H1 (cell line): ENCODE results near the gene ZNF839. TPM values are rescaled to one million over a fixed set of nuclear protein-coding genes. Genes with fewer than 3 reads are reported as not detected.

Source experiments
- CTCF ChIA-PET: fragments of 300-600 bp; sonication (Branson Sonifier 250); formaldehyde crosslinking; loops from one replicate; lab custom pipeline; 2021; ENCODE audit not compliant: partially characterized antibody; lab: Charles Lee
- POLR2A ChIA-PET: fragments of 300-600 bp; sonication (Branson Sonifier 250); formaldehyde crosslinking; loops from one replicate; lab custom pipeline; 2021; ENCODE audit warnings: inconsistent platforms; ENCODE audit not compliant: partially characterized antibody; lab: Charles Lee
- DNase-seq, 2 experiments: peaks; one replicate each; pipeline versions ENCODE4 v3.0.0 to v3.0.0-alpha.2; 2010 to 2022; ENCODE audit warnings: low spot score in 2 of 2, low read depth in 1 of 2, mixed read lengths in 1 of 2
- FAIRE-seq: peaks from 2 replicates; lab custom pipeline; 2011; peaks lifted over from hg19 to GRCh38; lab: Jason Lieb, UNC
- H2AFZ ChIP-seq: 2 replicates; pipeline ENCODE4 v1.8.1; 2012; ENCODE audit warnings: low read length, inconsistent platforms
- H2AK5ac ChIP-seq: 2 replicates; pipeline ENCODE4 v1.6.1; 2013; ENCODE audit warnings: low read depth, low read length
- H2BK120ac ChIP-seq: replicated peaks from 2 replicates; pipeline ENCODE3; 2013; ENCODE audit warnings: low read depth, low read length, inconsistent platforms
- H2BK12ac ChIP-seq: 2 replicates; pipeline ENCODE4 v1.6.1; 2013; ENCODE audit warnings: low read depth, low read length
- H2BK15ac ChIP-seq: 2 replicates; pipeline ENCODE4 v1.6.1; 2013; ENCODE audit warnings: low read length
- H2BK20ac ChIP-seq: 2 replicates; pipeline ENCODE4 v1.6.1; 2013; ENCODE audit warnings: low read length
- H2BK5ac ChIP-seq: 2 replicates; pipeline ENCODE4 v1.6.1; 2013; ENCODE audit warnings: low read depth, low read length
- H3K14ac ChIP-seq: 2 replicates; pipeline ENCODE4 v1.6.1; 2013; ENCODE audit warnings: inconsistent platforms; ENCODE audit not compliant: insufficient read length
- H3K18ac ChIP-seq: 2 replicates; pipeline ENCODE4 v1.6.1; 2013; ENCODE audit warnings: low read length; ENCODE audit errors: extremely low read depth
- H3K23ac ChIP-seq: 2 replicates; pipeline ENCODE4 v1.6.1; 2013; ENCODE audit warnings: inconsistent platforms; ENCODE audit not compliant: insufficient read length
- H3K23me2 ChIP-seq: 2 replicates; pipeline ENCODE4 v1.6.1; 2013; ENCODE audit warnings: low read depth, low read length
- H3K27ac ChIP-seq: 2 replicates; pipeline ENCODE4 v1.6.1; 2011; ENCODE audit warnings: low read depth, low read length, inconsistent platforms
- H3K27me3 ChIP-seq, 4 experiments: replicated peaks in 1 of 4; 1 replicate in 1 of 4; 2 replicates in 3 of 4; pipeline versions ENCODE4 v1.6.1 to v1.8.1; 2011 to 2013; ENCODE audit warnings: low read length in 3 of 4, mild to moderate bottlenecking in 3 of 4, inconsistent platforms in 2 of 4, mixed read lengths in 2 of 4, moderate library complexity in 1 of 4; ENCODE audit not compliant: control insufficient read depth in 3 of 4, insufficient read depth in 3 of 4; ENCODE audit errors: extremely low read depth in 1 of 4
- H3K36me3 ChIP-seq, 4 experiments: 2 replicates each; pipeline versions ENCODE4 v1.6.1 to v1.8.1; 2011 to 2013; ENCODE audit warnings: mild to moderate bottlenecking in 4 of 4, low read length in 3 of 4, moderate library complexity in 2 of 4, control low read depth in 1 of 4, inconsistent platforms in 1 of 4; ENCODE audit not compliant: insufficient read depth in 4 of 4, control insufficient read depth in 2 of 4
- H3K4ac ChIP-seq: replicated peaks from 2 replicates; pipeline ENCODE3; 2013; ENCODE audit warnings: low read length, low read depth, mixed read lengths, inconsistent platforms; ENCODE audit not compliant: insufficient read length
- H3K4me1 ChIP-seq, 4 experiments: replicated peaks in 1 of 4; 1 replicate in 1 of 4; 2 replicates in 3 of 4; pipeline versions ENCODE4 v1.6.1 to v1.8.1; 2011 to 2013; ENCODE audit warnings: low read length in 3 of 4, inconsistent platforms in 2 of 4, mixed read lengths in 1 of 4; ENCODE audit not compliant: insufficient read depth in 4 of 4, control insufficient read depth in 3 of 4
- H3K4me2 ChIP-seq, 2 experiments: 2 replicates each; pipeline versions ENCODE4 v1.6.1 to v1.8.1; 2011 to 2013; ENCODE audit warnings: low read depth in 2 of 2, low read length in 2 of 2, control low read depth in 1 of 2, inconsistent platforms in 1 of 2, mild to moderate bottlenecking in 1 of 2; ENCODE audit not compliant: insufficient read depth in 1 of 2
- H3K4me3 ChIP-seq, 4 experiments: fragments of 200-600, 300-600 bp in 1 of 4; sonication (generic), shearing (Covaris generic), sonication (Bioruptor Twin) in 1 of 4; 2 replicates each; pipeline versions ENCODE4 v1.5.1 to v1.8.1; 2011 to 2016; ENCODE audit warnings: low read length in 4 of 4, low read depth in 3 of 4, control low read depth in 2 of 4, inconsistent platforms in 2 of 4, mild to moderate bottlenecking in 2 of 4, mixed read lengths in 1 of 4, moderate library complexity in 1 of 4; ENCODE audit not compliant: insufficient read depth in 2 of 4; ENCODE audit errors: extremely low read depth in 1 of 4
- H3K56ac ChIP-seq: replicated peaks from 2 replicates; pipeline ENCODE3; 2013; ENCODE audit warnings: low read depth, mild to moderate bottlenecking, mixed read lengths, low read length, inconsistent platforms; ENCODE audit not compliant: insufficient read length
- H3K79me1 ChIP-seq: 2 replicates; pipeline ENCODE4 v1.6.1; 2013; ENCODE audit warnings: low read depth, low read length, control low read depth
- H3K79me2 ChIP-seq, 2 experiments: 2 replicates each; pipeline versions ENCODE4 v1.6.1 to v1.8.1; 2012 to 2013; ENCODE audit warnings: low read length in 2 of 2, mild to moderate bottlenecking in 2 of 2, inconsistent platforms in 1 of 2; ENCODE audit not compliant: insufficient read depth in 2 of 2, control insufficient read depth in 1 of 2
- H3K9ac ChIP-seq, 4 experiments: replicated peaks in 1 of 4; 1 replicate in 1 of 4; 2 replicates in 3 of 4; pipeline versions ENCODE4 v1.6.1 to v1.8.1; 2011 to 2013; ENCODE audit warnings: low read depth in 3 of 4, low read length in 3 of 4, control low read depth in 2 of 4, mild to moderate bottlenecking in 2 of 4, moderate library complexity in 2 of 4, inconsistent platforms in 1 of 4; ENCODE audit errors: extremely low read depth in 1 of 4
- H3K9me3 ChIP-seq, 2 experiments: 2 replicates each; pipeline versions ENCODE4 v1.6.1 to v1.8.1; 2012 to 2013; ENCODE audit warnings: mild to moderate bottlenecking in 2 of 2, moderate library complexity in 2 of 2, control low read depth in 1 of 2, inconsistent platforms in 1 of 2, low read depth in 1 of 2, low read length in 1 of 2, mixed read lengths in 1 of 2; ENCODE audit not compliant: insufficient read depth in 2 of 2
- H4K20me1 ChIP-seq, 2 experiments: replicated peaks in 1 of 2; 2 replicates each; pipeline versions ENCODE3 to v1.8.1; 2011 to 2013; ENCODE audit warnings: inconsistent platforms in 2 of 2, low read length in 2 of 2, mild to moderate bottlenecking in 1 of 2; ENCODE audit not compliant: insufficient read depth in 2 of 2, control insufficient read depth in 1 of 2
- H4K5ac ChIP-seq: 2 replicates; pipeline ENCODE4 v1.6.1; 2013; ENCODE audit warnings: low read length, low read depth, mixed read lengths, inconsistent platforms; ENCODE audit not compliant: insufficient read length
- H4K8ac ChIP-seq: 2 replicates; pipeline ENCODE4 v1.8.0; 2013; ENCODE audit warnings: mild to moderate bottlenecking, moderate library complexity, low read length, inconsistent platforms; ENCODE audit not compliant: insufficient read depth; ENCODE audit errors: extremely low read depth
- H4K91ac ChIP-seq: replicated peaks from 2 replicates; pipeline ENCODE3; 2013; ENCODE audit warnings: low read length, mixed read lengths, inconsistent platforms; ENCODE audit not compliant: insufficient read length
- CHD1 ChIP-seq: IDR thresholded peaks from 2 replicates; pipeline ENCODE4 v1.6.1; 2012; ENCODE audit warnings: low read depth, low read length, improper control_type of control experiment
- CREB1 ChIP-seq: IDR thresholded peaks from 2 replicates; pipeline ENCODE4 v1.6.1; 2012; ENCODE audit warnings: inconsistent platforms
- RXRA ChIP-seq: IDR thresholded peaks from 2 replicates; pipeline ENCODE4 v1.6.1; 2011; ENCODE audit warnings: low read depth, mild to moderate bottlenecking, low read length, moderate library complexity; ENCODE audit not compliant: insufficient read depth
- SP2 ChIP-seq: IDR thresholded peaks from 2 replicates; pipeline ENCODE4 v1.6.1; 2012; ENCODE audit warnings: mild to moderate bottlenecking, low read length, inconsistent platforms
- TBP ChIP-seq: IDR thresholded peaks from 2 replicates; pipeline ENCODE4 v1.6.1; 2011; ENCODE audit warnings: low read depth, low read length, improper control_type of control experiment
- YY1 ChIP-seq: IDR thresholded peaks from 2 replicates; pipeline ENCODE4 v1.6.1; 2011; ENCODE audit warnings: low read depth, mild to moderate bottlenecking, low read length
- ZNF274 ChIP-seq: IDR thresholded peaks from 2 replicates; pipeline ENCODE4 v1.7.0; 2012; ENCODE audit warnings: low read length, borderline replicate concordance; ENCODE audit errors: extremely low read depth
- WGBS, 2 experiments: shearing (Covaris generic) in 1 of 2; methylation state at CpG; one replicate each; pipeline versions ENCODE4 v1.1.6 to v1.1.7; 2013 to 2015; ENCODE audit warnings: low lambda C conversion rate in 2 of 2, mixed read lengths in 2 of 2, inconsistent platforms in 1 of 2, low coverage in 1 of 2, missing lambda C conversion rate in 1 of 2; ENCODE audit not compliant: insufficient replicate concordance in 2 of 2, insufficient coverage in 1 of 2, insufficient read length in 1 of 2; ENCODE audit errors: extremely low coverage in 1 of 2, missing lambda C conversion rate in 1 of 2; 5-methylcytosine and 5-hydroxymethylcytosine counted together
- polyA plus RNA-seq, 7 experiments: library from polyadenylated mRNA; depleted of rRNA in 3 of 7; stranded (reverse) in 5 of 7; unstranded in 2 of 7; fragments of >200 nt in 5 of 7; fragments of 200-250 nt in 2 of 7; gene quantifications; 1 replicate in 5 of 7; 2 replicates in 1 of 7; 4 replicates in 1 of 7; pipeline versions ENCODE4 v1.2.1 to v1.2.3, GENCODE V29; 2011 to 2013; ENCODE audit warnings: missing spikeins in 2 of 7, mixed read lengths in 2 of 7
- total RNA-seq: library from RNA; stranded (reverse); fragmentation: NEBNext Ultra II Directional; extraction: Animal tissue kit (Norgen Biotek cat#: 25700); gene quantifications from 2 replicates; pipeline ENCODE4 v1.2.1, GENCODE V29; 2021
- TF ChIP-seq, protein P1 (sequence below), 3 experiments: IDR thresholded peaks; 1 replicate in 2 of 3; 2 replicates in 1 of 3; pipeline versions ENCODE4 v1.5.1 to v1.6.1; 2011; ENCODE audit warnings: low read length in 3 of 3, mild to moderate bottlenecking in 3 of 3, inconsistent platforms in 2 of 3, low read depth in 1 of 3, moderate library complexity in 1 of 3; ENCODE audit not compliant: insufficient read depth in 1 of 3; ENCODE audit errors: control extremely low read depth in 1 of 3
- TF ChIP-seq, protein P2 (sequence below): IDR thresholded peaks from 2 replicates; pipeline ENCODE4 v1.6.1; 2012; ENCODE audit warnings: inconsistent platforms
- TF ChIP-seq, protein P3 (sequence below): IDR thresholded peaks from 2 replicates; pipeline ENCODE4 v1.6.1; 2011; ENCODE audit warnings: low read depth, mild to moderate bottlenecking, low read length; ENCODE audit not compliant: insufficient read depth

ZNF839 gene
- total and polyA plus RNA-seq, 2 of the 8 experiments (the other 6 are each of a cell fraction or from before 2014, with no cell fraction given), result 8.1 to 9.4 TPM

DNA sequence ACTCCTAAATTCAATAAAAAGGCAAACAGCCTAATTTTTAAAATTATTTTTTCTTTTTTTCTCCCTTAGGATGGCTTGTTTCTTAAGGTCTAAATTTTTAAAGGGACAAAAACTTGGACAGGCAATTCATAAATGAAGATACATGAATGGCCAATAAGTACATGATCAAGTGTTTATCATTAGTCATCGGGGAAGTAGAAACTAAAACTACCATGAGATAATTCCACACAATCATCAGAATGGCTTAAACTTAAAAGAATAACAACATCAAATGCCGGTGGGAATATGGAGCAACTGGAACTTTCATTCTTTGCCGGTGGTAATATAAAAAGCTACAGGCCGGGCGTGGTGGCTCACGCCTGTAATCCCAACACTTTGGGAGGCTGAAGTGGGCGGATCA is 43.7 kb upstream of the ZNF839 start:
- Histone ChIP-seq H4K5ac (no peak overlapping the region), H3K23ac (no peak overlapping the region), H2BK120ac (no peak overlapping the region), H2BK15ac (no peak overlapping the region), H3K27me3 (no peaks in the 10 kb centered on the region), H3K18ac (no peak overlapping the region), H3K4me1 (no peaks in the 10 kb centered on the region), H2AK5ac (no peak overlapping the region), H3K27ac (no peak overlapping the region), H3K79me2 (no peaks in the 10 kb centered on the region), H2AFZ (no peak overlapping the region), H4K8ac (no peak overlapping the region), H2BK5ac (no peak overlapping the region), H3K9ac (no peak overlapping the region), H4K20me1 (no peaks in the 10 kb centered on the region), H3K23me2 (no peaks in the 10 kb centered on the region), H3K9me3 (no peaks in the 10 kb centered on the region; a peak in 1 of 4 replicates), H3K36me3 (no peaks in the 10 kb centered on the region), H3K4me3 (no peak overlapping the region), H3K4me2 (no peak overlapping the region), H3K14ac (no peak overlapping the region), H3K56ac (no peak overlapping the region), H3K79me1 (no peaks in the 10 kb centered on the region; the same call in 1 of the 2 replicates), H3K4ac (no peak overlapping the region), H2BK12ac (no peak overlapping the region), H2BK20ac (no peak overlapping the region), H4K91ac (no peak overlapping the region)
- FAIRE-seq (no peak), DNase-seq (no peak)
- ChIA-PET POLR2A (no interaction called here), CTCF (no interaction called here)
- WGBS, 2 experiments, result 90% methylated on average over 7 of the region's 7 CpGs; no CpG with 5 or more reads in 1 of the 2 experiments
- TF ChIP-seq ZNF274 (no peak), TBP (no peak), CREB1 (no peak), RXRA (no peak), YY1 (no peak), CHD1 (no peak), SP2 (no peak)
- TF ChIP-seq, protein P1, sequence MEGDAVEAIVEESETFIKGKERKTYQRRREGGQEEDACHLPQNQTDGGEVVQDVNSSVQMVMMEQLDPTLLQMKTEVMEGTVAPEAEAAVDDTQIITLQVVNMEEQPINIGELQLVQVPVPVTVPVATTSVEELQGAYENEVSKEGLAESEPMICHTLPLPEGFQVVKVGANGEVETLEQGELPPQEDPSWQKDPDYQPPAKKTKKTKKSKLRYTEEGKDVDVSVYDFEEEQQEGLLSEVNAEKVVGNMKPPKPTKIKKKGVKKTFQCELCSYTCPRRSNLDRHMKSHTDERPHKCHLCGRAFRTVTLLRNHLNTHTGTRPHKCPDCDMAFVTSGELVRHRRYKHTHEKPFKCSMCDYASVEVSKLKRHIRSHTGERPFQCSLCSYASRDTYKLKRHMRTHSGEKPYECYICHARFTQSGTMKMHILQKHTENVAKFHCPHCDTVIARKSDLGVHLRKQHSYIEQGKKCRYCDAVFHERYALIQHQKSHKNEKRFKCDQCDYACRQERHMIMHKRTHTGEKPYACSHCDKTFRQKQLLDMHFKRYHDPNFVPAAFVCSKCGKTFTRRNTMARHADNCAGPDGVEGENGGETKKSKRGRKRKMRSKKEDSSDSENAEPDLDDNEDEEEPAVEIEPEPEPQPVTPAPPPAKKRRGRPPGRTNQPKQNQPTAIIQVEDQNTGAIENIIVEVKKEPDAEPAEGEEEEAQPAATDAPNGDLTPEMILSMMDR (IDR thresholded peaks at IDR 0.05; ENCODE audit: control extremely low read depth in 1 of 3, insufficient read depth in 1 of 3, low read depth in 1 of 3, low read length in 3 of 3), result no peak
- TF ChIP-seq, protein P2, sequence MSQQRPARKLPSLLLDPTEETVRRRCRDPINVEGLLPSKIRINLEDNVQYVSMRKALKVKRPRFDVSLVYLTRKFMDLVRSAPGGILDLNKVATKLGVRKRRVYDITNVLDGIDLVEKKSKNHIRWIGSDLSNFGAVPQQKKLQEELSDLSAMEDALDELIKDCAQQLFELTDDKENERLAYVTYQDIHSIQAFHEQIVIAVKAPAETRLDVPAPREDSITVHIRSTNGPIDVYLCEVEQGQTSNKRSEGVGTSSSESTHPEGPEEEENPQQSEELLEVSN, result no peak
- TF ChIP-seq, protein P3, sequence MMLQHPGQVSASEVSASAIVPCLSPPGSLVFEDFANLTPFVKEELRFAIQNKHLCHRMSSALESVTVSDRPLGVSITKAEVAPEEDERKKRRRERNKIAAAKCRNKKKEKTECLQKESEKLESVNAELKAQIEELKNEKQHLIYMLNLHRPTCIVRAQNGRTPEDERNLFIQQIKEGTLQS, result no peak
